Measurements from ENCODE around the gene ADCY7. TPM values are rescaled to one million over a fixed set of nuclear protein-coding genes. Genes with fewer than 3 reads are reported as not detected.

Gene ADCY7
- total RNA-seq, 1 donor from 2014 or later, result 30.3 TPM

DNA sequence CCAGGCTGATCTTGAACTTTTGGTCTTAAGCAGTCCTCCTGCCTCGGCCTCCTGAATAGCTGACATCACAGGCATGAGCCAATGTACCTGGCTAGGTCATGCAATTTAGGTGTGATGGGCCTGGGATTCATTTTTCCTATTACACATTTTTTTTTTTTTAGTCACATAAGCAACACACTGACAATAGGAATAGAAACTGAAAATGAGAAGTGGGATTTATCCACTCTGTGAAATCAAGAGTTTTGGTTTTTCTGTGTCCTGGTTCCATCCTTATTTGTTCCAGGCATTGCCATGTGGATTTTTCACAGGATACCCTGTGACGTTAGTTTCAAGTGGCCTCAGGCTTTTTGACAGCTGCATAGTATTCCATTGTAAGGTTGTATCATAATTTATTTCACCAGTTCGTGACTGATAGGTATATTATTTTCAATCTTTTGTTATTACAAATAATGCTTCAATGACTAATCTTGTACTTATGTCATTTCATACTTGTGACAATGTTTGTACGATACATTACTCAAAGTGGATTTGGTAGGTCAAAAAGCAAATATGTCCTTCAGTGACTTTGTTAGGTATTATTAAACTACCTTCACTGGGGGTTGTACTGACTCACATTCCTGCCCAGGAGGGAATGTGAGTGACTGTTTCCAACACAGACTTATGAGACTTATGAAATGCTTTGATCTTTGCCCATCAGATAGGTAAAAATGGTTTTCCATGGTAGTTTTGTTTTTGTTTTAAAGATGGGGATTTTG is 10.6 kb downstream of the ADCY7 start:
- Histone ChIP-seq H3K4me2 (ENCODE audit: low read length) (no peak overlapping the region), H4K20me1 (ENCODE audit: insufficient read depth, low read length) (peaks cover 81% of the 10 kb centered on the region), H3K27ac (ENCODE audit: low read depth, low read length) (no peak overlapping the region), H3K79me2 (ENCODE audit: insufficient read depth, low read length) (peaks cover 6% of the 10 kb centered on the region), H3K4me3 (ENCODE audit: insufficient read depth, low read depth, low read length) (no peak overlapping the region), H3K27me3 (ENCODE audit: insufficient read depth, low read length) (no peaks in the 10 kb centered on the region), H3K9ac (ENCODE audit: low read length) (no peak overlapping the region), H3K4me1 (ENCODE audit: insufficient read depth, low read length) (no peaks in the 10 kb centered on the region), H3K36me3 (ENCODE audit: insufficient read depth, low read length) (no peaks in the 10 kb centered on the region), H3K9me3 (ENCODE audit: insufficient read depth, low read depth, low read length) (no peaks in the 10 kb centered on the region), H2AFZ (ENCODE audit: low read depth, low read length) (no peak overlapping the region)
- DNase-seq (ENCODE audit: low read depth) (no peak), FAIRE-seq (no peak)
- H3K4me1 Mint-ChIP-seq (ENCODE audit: low read depth, unreplicated experiment), result peaks cover 7% of the 10 kb centered on the region
- TF ChIP-seq EZH2 (IDR thresholded peaks at IDR 0.05; ENCODE audit: insufficient read depth, low read length), result no peak
- TF ChIP-seq CTCF (IDR thresholded peaks at IDR 0.05; ENCODE audit: insufficient read depth, low read depth, low read length), result no peak
- peaks cover 7% of the 10 kb centered on the region for H3K36me3 Mint-ChIP-seq (ENCODE audit: low read depth, unreplicated experiment)
- H3K9me3 Mint-ChIP-seq (ENCODE audit: unreplicated experiment), result peaks cover 5% of the 10 kb centered on the region
- H3K27ac Mint-ChIP-seq (ENCODE audit: unreplicated experiment), result no peak overlapping the region
- H3K4me3 Mint-ChIP-seq (ENCODE audit: unreplicated experiment), result no peak overlapping the region
- H3K27me3 Mint-ChIP-seq (ENCODE audit: low read depth, unreplicated experiment), result no peaks in the 10 kb centered on the region

GRCh38 chr16:50278251-50278650 is 11.9 kb downstream of the ADCY7 start:
- H3K36me3 Mint-ChIP-seq (ENCODE audit: low read depth, unreplicated experiment), result peaks cover 7% of the 10 kb centered on the region
- peaks cover 81% of the 10 kb centered on the region for H4K20me1 ChIP-seq (ENCODE audit: insufficient read depth, low read length)
- FAIRE-seq, result no peak
- H3K36me3 ChIP-seq (ENCODE audit: insufficient read depth, low read length), result no peaks in the 10 kb centered on the region
- TF ChIP-seq CTCF (IDR thresholded peaks at IDR 0.05; ENCODE audit: insufficient read depth, low read depth, low read length) (no peak), EZH2 (IDR thresholded peaks at IDR 0.05; ENCODE audit: insufficient read depth, low read length) (no peak)
- no peak overlapping the region for H3K4me2 ChIP-seq (ENCODE audit: low read length)
- no peaks in the 10 kb centered on the region for H3K27me3 Mint-ChIP-seq (ENCODE audit: low read depth, unreplicated experiment)
- H3K9me3 ChIP-seq (ENCODE audit: insufficient read depth, low read depth, low read length), result no peaks in the 10 kb centered on the region
- no peak overlapping the region for H3K4me3 Mint-ChIP-seq (ENCODE audit: unreplicated experiment)
- peaks cover 4% of the 10 kb centered on the region for H3K79me2 ChIP-seq (ENCODE audit: insufficient read depth, low read length)
- no peak overlapping the region for H3K27ac Mint-ChIP-seq (ENCODE audit: unreplicated experiment)
- H3K4me3 ChIP-seq (ENCODE audit: insufficient read depth, low read depth, low read length), result no peak overlapping the region
- no peak overlapping the region for H2AFZ ChIP-seq (ENCODE audit: low read depth, low read length)
- no peaks in the 10 kb centered on the region for H3K4me1 ChIP-seq (ENCODE audit: insufficient read depth, low read length)
- H3K4me1 Mint-ChIP-seq (ENCODE audit: low read depth, unreplicated experiment), result peaks cover 13% of the 10 kb centered on the region
- H3K27me3 ChIP-seq (ENCODE audit: insufficient read depth, low read length), result no peaks in the 10 kb centered on the region
- no peak for DNase-seq (ENCODE audit: low read depth)
- H3K9ac ChIP-seq (ENCODE audit: low read length), result no peak overlapping the region
- H3K27ac ChIP-seq (ENCODE audit: low read depth, low read length), result no peak overlapping the region
- peaks cover 5% of the 10 kb centered on the region for H3K9me3 Mint-ChIP-seq (ENCODE audit: unreplicated experiment)

- Histone ChIP-seq H3K27me3 (ENCODE audit: insufficient read depth, low read length) (no peaks in the 10 kb centered on the region), H2AFZ (ENCODE audit: low read depth, low read length) (no peak overlapping the region), H3K36me3 (ENCODE audit: insufficient read depth, low read length) (no peaks in the 10 kb centered on the region), H3K4me2 (ENCODE audit: low read length) (no peak overlapping the region), H3K4me1 (ENCODE audit: insufficient read depth, low read length) (no peaks in the 10 kb centered on the region), H4K20me1 (ENCODE audit: insufficient read depth, low read length) (peaks cover 85% of the 10 kb centered on the region), H3K27ac (ENCODE audit: low read depth, low read length) (no peak overlapping the region), H3K4me3 (ENCODE audit: insufficient read depth, low read depth, low read length) (no peak overlapping the region), H3K9ac (ENCODE audit: low read length) (no peak overlapping the region), H3K79me2 (ENCODE audit: insufficient read depth, low read length) (peaks cover 2% of the 10 kb centered on the region), H3K9me3 (ENCODE audit: insufficient read depth, low read depth, low read length) (no peaks in the 10 kb centered on the region)
- Mint-ChIP-seq H3K27ac (ENCODE audit: unreplicated experiment) (no peak overlapping the region), H3K4me3 (ENCODE audit: unreplicated experiment) (no peak overlapping the region), H3K4me1 (ENCODE audit: low read depth, unreplicated experiment) (peaks cover 13% of the 10 kb centered on the region), H3K9me3 (ENCODE audit: unreplicated experiment) (peaks cover 5% of the 10 kb centered on the region), H3K36me3 (ENCODE audit: low read depth, unreplicated experiment) (peaks cover 7% of the 10 kb centered on the region), H3K27me3 (ENCODE audit: low read depth, unreplicated experiment) (no peaks in the 10 kb centered on the region)
- TF ChIP-seq CTCF (IDR thresholded peaks at IDR 0.05; ENCODE audit: insufficient read depth, low read depth, low read length) (no peak), EZH2 (IDR thresholded peaks at IDR 0.05; ENCODE audit: insufficient read depth, low read length) (no peak)
- no peak for DNase-seq (ENCODE audit: low read depth)
- no peak for FAIRE-seq
These were observed 13.1 kb downstream of the ADCY7 start for GRCh38 chr16:50279504-50279865.
